K562 (cell line): Measurements from ENCODE around the gene MYCBPAP. TPM values are rescaled to one million over a fixed set of nuclear protein-coding genes. Genes with fewer than 3 reads are reported as not detected.
A peak's percentile ranks its signal among the peaks of the same experiment; 100 is the strongest.

Experiments used
- ATAC-seq: fragments of 200-7000 bp; cut with Tn5 transposase; 3 replicates; pipeline ENCODE4 v1.9.1; 2020; ENCODE audit warnings: moderate library complexity
- BruUV-seq: library from RNA; stranded (reverse); fragments of 400-500 nt; replicated peaks from 2 replicates; lab custom pipeline; 2021; lab: Mats Ljungman, UMichigan
- CTCF ChIA-PET: fragments of 300-600 bp; formaldehyde crosslinking; extraction: SDS; loops from one replicate; lab custom pipeline; 2021; ENCODE audit warnings: low intra/inter-chr PET ratio; lab: Yijun Ruan, JAX
- POLR2A ChIA-PET: fragments of 300-600, 350-650 bp; sonication (Branson Sonifier 250); formaldehyde crosslinking; extraction: SDS; loops from one replicate; lab custom pipeline; 2021; ENCODE audit warnings: antibody characterized with exemption, inconsistent platforms; lab: Yijun Ruan, JAX
- DNase-seq, 4 experiments: peaks; one replicate each; pipeline versions ENCODE4 v3.0.0 to v3.0.0-alpha.2; 2011 to 2018; ENCODE audit warnings: low spot score in 3 of 4, mixed read lengths in 3 of 4; ENCODE audit errors: extremely low read depth in 1 of 4
- FAIRE-seq: peaks from 2 replicates; lab custom pipeline; 2011; peaks lifted over from hg19 to GRCh38; lab: Jason Lieb, UNC
- H2AFZ ChIP-seq: 2 replicates; pipeline ENCODE4 v1.6.0; 2011; ENCODE audit warnings: low read depth, low read length, control low read depth, inconsistent platforms
- H3K27ac ChIP-seq: fragments of 200-600 bp; 3 replicates; pipeline ENCODE4 v1.8.0; 2011; ENCODE audit warnings: low read depth, mild to moderate bottlenecking, control low read depth, inconsistent platforms, low read length, moderate library complexity, mixed read lengths; ENCODE audit errors: extremely low read depth
- H3K27me3 ChIP-seq, 2 experiments: fragments of 300-600 bp in 1 of 2; 2 replicates in 1 of 2; 3 replicates in 1 of 2; pipeline versions ENCODE4 v1.6.0 to v1.8.0; 2011; ENCODE audit warnings: inconsistent platforms in 2 of 2, low read length in 2 of 2, mild to moderate bottlenecking in 1 of 2, mixed read lengths in 1 of 2, moderate library complexity in 1 of 2; ENCODE audit not compliant: control insufficient read depth in 2 of 2, insufficient read depth in 2 of 2
- H3K36me3 ChIP-seq: fragments of 300-600 bp; 3 replicates; pipeline ENCODE4 v1.8.0; 2011; ENCODE audit warnings: mild to moderate bottlenecking, low read length, inconsistent platforms; ENCODE audit not compliant: control insufficient read depth, insufficient read depth
- H3K4me1 ChIP-seq, 2 experiments: fragments of 200-600 bp in 1 of 2; replicated peaks in 1 of 2; 2 replicates in 1 of 2; 3 replicates in 1 of 2; pipeline versions ENCODE4 v1.5.1 to v1.8.0; 2011; ENCODE audit warnings: inconsistent platforms in 2 of 2, low read length in 2 of 2, mild to moderate bottlenecking in 1 of 2, mixed read lengths in 1 of 2, moderate library complexity in 1 of 2; ENCODE audit not compliant: control insufficient read depth in 2 of 2, insufficient read depth in 2 of 2
- H3K4me2 ChIP-seq: 2 replicates; pipeline ENCODE4 v1.6.1; 2011; ENCODE audit warnings: low read length, control low read depth, inconsistent platforms, mixed read lengths; ENCODE audit not compliant: insufficient read depth
- H3K4me3 ChIP-seq: fragments of 200-600 bp; sonication (generic), shearing (Covaris generic); 2 replicates; pipeline ENCODE4 v1.5.1; 2016; ENCODE audit warnings: control low read depth, inconsistent platforms
- H3K79me2 ChIP-seq: fragments of 200-600 bp; 3 replicates; pipeline ENCODE4 v1.8.0; 2011; ENCODE audit warnings: low read length, inconsistent platforms; ENCODE audit not compliant: control insufficient read depth, insufficient read depth
- H3K9ac ChIP-seq, 2 experiments: 2 replicates each; pipeline versions ENCODE4 v1.6.0 to v1.6.1; 2011; ENCODE audit warnings: low read depth in 2 of 2, low read length in 2 of 2, control low read depth in 1 of 2, inconsistent platforms in 1 of 2, mild to moderate bottlenecking in 1 of 2, mixed read lengths in 1 of 2; ENCODE audit not compliant: insufficient read depth in 1 of 2
- H3K9me1 ChIP-seq: one replicate; pipeline ENCODE4 v1.6.0; 2011; ENCODE audit warnings: inconsistent platforms, mild to moderate bottlenecking, low read length, moderate library complexity; ENCODE audit not compliant: control insufficient read depth, insufficient read depth
- H3K9me3 ChIP-seq: replicated peaks from 2 replicates; pipeline ENCODE4 v1.5.1; 2011; ENCODE audit warnings: low read depth, low read length, inconsistent platforms; ENCODE audit not compliant: control insufficient read depth, insufficient read depth
- H4K20me1 ChIP-seq: replicated peaks from 2 replicates; pipeline ENCODE4 v1.6.1; 2011; ENCODE audit warnings: low read length, inconsistent platforms, mixed read lengths; ENCODE audit not compliant: control insufficient read depth, insufficient read depth
- CEBPZ ChIP-seq: fragments of 150-350 bp; IDR thresholded peaks from 2 replicates; pipeline ENCODE4 v1.6.1; 2014; ENCODE audit warnings: low read depth, mild to moderate bottlenecking, low read length, borderline replicate concordance
- JUN ChIP-seq, 2 experiments: sonication (generic) in 1 of 2; formaldehyde crosslinking in 1 of 2; IDR thresholded peaks; 2 replicates each; pipeline versions ENCODE4 v1.6.1 to v1.8.0; 2012 to 2022; ENCODE audit warnings: borderline replicate concordance in 2 of 2, mild to moderate bottlenecking in 2 of 2, improper control_type of control experiment in 1 of 2, low read depth in 1 of 2, low read length in 1 of 2, missing genetic modification reagents in 1 of 2
- POLR2A ChIP-seq: fragments of 450-650 bp; conservative IDR thresholded peaks from 2 replicates; pipeline ENCODE4 v1.6.1; 2016
- SAP30 ChIP-seq: fragments of 200-600 bp; sonication (generic); IDR thresholded peaks from 2 replicates; pipeline ENCODE4 v1.6.1; 2012; ENCODE audit warnings: borderline replicate concordance, low read depth, mild to moderate bottlenecking, moderate library complexity, low read length, control low read depth, inconsistent platforms; ENCODE audit not compliant: insufficient read depth, poor library complexity, severe bottlenecking
- SPI1 ChIP-seq: IDR thresholded peaks from 2 replicates; pipeline ENCODE4 v1.6.1; 2011; ENCODE audit warnings: low read depth, low read length, control low read depth, borderline replicate concordance
- ZKSCAN1 ChIP-seq: fragments of 150-350 bp; IDR thresholded peaks from 2 replicates; pipeline ENCODE4 v1.6.1; 2016; ENCODE audit warnings: low read depth, low read length
- ZNF589 ChIP-seq: fragments of 200-800 bp; sonication (Bioruptor generic); IDR thresholded peaks from 2 replicates; pipeline ENCODE4 v1.6.1; 2016; ENCODE audit warnings: low read depth, missing genetic modification characterization, missing compliant biosample characterization
- ZNF764 ChIP-seq: fragments of 250-450 bp; sonication (Bioruptor Pico); IDR thresholded peaks from 2 replicates; pipeline ENCODE4 v1.4.0; 2020; ENCODE audit warnings: low read depth, mild to moderate bottlenecking, moderate library complexity
- WGBS: fragments of 100-300 bp; shearing (Covaris generic); methylation state at CpG from one replicate; pipeline ENCODE4 v1.1.6; 2016; ENCODE audit warnings: low coverage, mixed read lengths; ENCODE audit not compliant: insufficient coverage; ENCODE audit errors: missing lambda C conversion rate; 5-methylcytosine and 5-hydroxymethylcytosine counted together
- in situ Hi-C: fragments of 300-500 bp; cut with MboI; formaldehyde crosslinking; loops from 4 replicates; pipeline ENCODE4 v1.15.0; 2018; ENCODE audit warnings: inconsistent platforms, mixed read lengths
- intact Hi-C: fragments of 100-400 bp; cut with micrococcal nuclease; formaldehyde crosslinking; loops from 2 replicates; pipeline ENCODE4 v1.14.2; 2022
- polyA plus RNA-seq, 8 experiments: library from polyadenylated mRNA; depleted of rRNA in 4 of 8; stranded (reverse) in 5 of 8; unstranded in 3 of 8; fragments of >200 nt; fragmentation: Nextera tagmentation in 2 of 8; fragmentation: Illumina TruSeq in 1 of 8; extraction: Ambion mirVana in 2 of 8; extraction: Trizol in 1 of 8; gene quantifications; 2 replicates each; pipeline versions ENCODE4 v1.2.1 to v1.2.3, GENCODE V29; 2011 to 2014; ENCODE audit warnings: inconsistent platforms in 1 of 8, missing spikeins in 1 of 8
- total RNA-seq, 7 experiments: library from RNA; depleted of rRNA in 6 of 7; stranded (reverse); fragments of >200 nt in 6 of 7; fragmentation: Illumina TruSeq in 2 of 7; extraction: Trizol in 2 of 7; gene quantifications; 2 replicates each; pipeline versions ENCODE4 v1.2.1 to v1.2.3, GENCODE V29; 2011 to 2021; ENCODE audit warnings: low replicate concordance in 1 of 7

The MYCBPAP gene
- total and polyA plus RNA-seq, 9 of the 15 experiments (the other 6 are each of a cell fraction or from before 2014, with no cell fraction given) = not detected

- no peak overlapping the region for H3K27ac ChIP-seq
- POLR2A ChIA-PET = interaction anchor here (0.5 to 1.1 kb wide), 6 partner anchors 8 to 240 kb away, joined by 3 to 7 read pairs (median 4); no protein-coding TSS in a partner anchor
- TSS peak; percentile 52 for BruUV-seq
Measured at GRCh38 chr17:50480142-50480764, 28.0 kb upstream of the MYCBPAP start.

GRCh38 chr17:50480854-50481490 lies 27.3 kb upstream of the MYCBPAP start:
- no peak for DNase-seq
- no peak for ATAC-seq
- H3K27me3 ChIP-seq = no peaks in the 10 kb centered on the region
- TF ChIP-seq SAP30 (no peak), ZNF589 (CRISPR knock-in tag) (no peak), CEBPZ (no peak), ZNF764 (CRISPR knock-in tag) (no peak), JUN (IDR thresholded peaks at IDR 0.05; ENCODE audit: borderline replicate concordance, low read depth, low read length) (no peak), JUN (CRISPR knock-in tag; IDR thresholded peaks at IDR 0.05; ENCODE audit: borderline replicate concordance) (no peak), POLR2A (no peak)
- BruUV-seq = no TSS peak
- no peak overlapping the region for H3K4me2 ChIP-seq
- intact Hi-C loops (loop anchor here (5.0 kb wide), 3 partner anchors 201 to 361 kb away; no protein-coding TSS in a partner anchor), in situ Hi-C loops (no loop called here)
- H3K36me3 ChIP-seq = peaks cover 53% of the 10 kb centered on the region
- peaks cover 18% of the 10 kb centered on the region for H3K79me2 ChIP-seq
- ChIA-PET POLR2A (interaction anchor here (0.5 kb wide), 1 partner anchor 119 kb away, joined by 3 read pairs; no protein-coding TSS in a partner anchor), CTCF (interaction anchor here (0.6 kb wide), 2 partner anchors 14 to 20 kb away, joined by 3 read pairs; no protein-coding TSS in a partner anchor)
- no peaks in the 10 kb centered on the region for H4K20me1 ChIP-seq
- no peak overlapping the region for H2AFZ ChIP-seq
- no peaks in the 10 kb centered on the region for H3K9me3 ChIP-seq
- peaks cover 11 to 34% of the 10 kb centered on the region in 2 experiments; a peak in 4 of 5 replicates for H3K4me1 ChIP-seq
- H3K9ac ChIP-seq = no peak overlapping the region
- 80% methylated on average over 2 of the region's 2 CpGs for WGBS
- no peak overlapping the region for H3K4me3 ChIP-seq
- no peaks in the 10 kb centered on the region for H3K9me1 ChIP-seq
- no peak for FAIRE-seq
- H3K27ac ChIP-seq = no peak overlapping the region

More at GRCh38 chr17:50480142-50480764, 28.0 kb upstream of the MYCBPAP start:
- H3K27me3 ChIP-seq = no peaks in the 10 kb centered on the region
- WGBS = 88% methylated on average over 7 of the region's 7 CpGs
- H4K20me1 ChIP-seq = no peaks in the 10 kb centered on the region
- CTCF ChIA-PET = interaction anchor here (0.6 to 1.8 kb wide), 3 partner anchors 21 to 279 kb away, joined by 3 to 17 read pairs (median 6); partner anchors contain the start of gene COL1A1
- H3K36me3 ChIP-seq = peaks cover 50% of the 10 kb centered on the region
- H3K4me1 ChIP-seq = peaks cover 11 to 34% of the 10 kb centered on the region in 2 experiments; a peak in 4 of 5 replicates
- intact Hi-C loops = loop anchor here (5.0 kb wide), 3 partner anchors 202 to 362 kb away; no protein-coding TSS in a partner anchor
- H3K9me1 ChIP-seq = no peaks in the 10 kb centered on the region
- FAIRE-seq (no peak), ATAC-seq (no peak), DNase-seq (no peak)
- peaks cover 18% of the 10 kb centered on the region for H3K79me2 ChIP-seq
- TF ChIP-seq ZKSCAN1 = peak; percentile 93
- TF ChIP-seq SPI1 = no peak
- no peaks in the 10 kb centered on the region for H3K9me3 ChIP-seq
- H3K4me2 ChIP-seq = peak overlapping the region; percentile 96; the same call in 1 of the 2 replicates
- in situ Hi-C loops = no loop called here
- H3K9ac ChIP-seq = peak overlapping the region; percentile 75 to 92; a peak in 1 of 4 replicates
- no peak overlapping the region for H2AFZ ChIP-seq
- peak overlapping the region; percentile 80; the same call in 1 of the 2 replicates for H3K4me3 ChIP-seq
